GOT3 (cell line): ENCODE measurements around the gene CTNNA3.

Experiments used
- DNase-seq: peaks from one replicate; lab custom pipeline; 2025; ENCODE audit warnings: mixed read lengths; lab: John Stamatoyannopoulos, UW

Gene CTNNA3

DNA sequence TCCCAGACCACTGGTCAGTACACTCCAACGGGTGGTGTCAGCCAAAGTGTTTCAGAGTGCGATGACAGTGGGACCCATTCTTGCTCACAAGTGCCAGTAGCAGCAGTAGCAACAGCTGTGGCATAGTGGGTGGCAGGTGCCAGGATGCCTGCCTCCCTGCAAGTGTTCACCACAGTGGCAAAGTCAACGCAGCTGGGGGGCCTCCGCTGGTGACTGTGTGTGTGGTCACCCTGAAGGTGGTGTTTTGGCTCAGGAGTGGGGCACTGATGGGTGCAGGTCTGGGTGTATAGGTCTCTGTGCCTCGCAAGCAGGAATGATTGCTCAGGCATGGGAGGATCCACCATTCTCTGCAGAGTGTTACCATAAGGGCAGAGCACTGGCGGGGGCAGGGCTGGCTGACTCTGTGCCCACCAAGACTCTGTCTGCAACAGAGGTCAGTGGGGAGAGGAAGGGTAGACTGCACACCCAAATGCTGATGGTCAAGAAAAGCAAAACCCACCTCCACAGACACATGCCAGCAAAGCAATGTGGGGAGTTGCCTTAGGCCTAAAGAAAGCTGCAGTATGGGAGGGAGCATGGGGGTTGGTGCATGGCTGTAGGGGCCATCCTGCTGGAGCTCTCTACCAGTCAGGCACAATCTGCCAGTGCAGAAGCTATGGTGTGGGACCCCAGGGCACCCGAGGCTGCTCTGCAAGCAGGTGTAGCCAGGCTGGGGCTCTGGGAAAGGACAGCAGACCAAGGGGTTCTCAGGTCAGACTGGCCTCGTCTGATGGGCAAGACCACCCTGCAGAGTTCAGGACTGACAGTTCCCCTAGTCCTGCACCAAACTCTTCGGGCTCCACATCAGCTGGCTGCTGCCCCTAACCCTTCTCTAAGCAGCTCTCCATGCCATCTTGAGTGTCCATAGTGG lies 368.1 kb downstream of the CTNNA3 start:
- DNase-seq = no peak

DNA sequence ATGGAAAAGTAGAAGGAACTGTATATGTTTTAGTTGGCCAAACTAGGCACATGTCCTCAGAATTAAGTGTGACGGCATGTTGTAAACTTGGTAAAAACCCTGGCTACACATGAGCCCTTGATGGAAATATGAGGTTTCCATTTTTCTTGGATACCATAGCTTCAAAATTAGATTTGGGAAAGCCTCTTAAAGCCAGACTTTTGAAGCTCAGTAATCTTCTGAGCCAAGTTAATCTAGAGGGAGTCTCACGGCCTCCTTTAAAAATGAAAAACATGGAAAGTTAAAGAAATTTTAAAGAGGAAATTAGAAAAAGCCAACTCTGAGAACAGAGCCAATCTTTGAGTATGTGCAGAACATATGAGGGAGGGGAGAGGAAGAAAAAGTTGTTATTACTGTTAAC lies 376.0 kb downstream of the CTNNA3 start:
- DNase-seq = no peak

DNA sequence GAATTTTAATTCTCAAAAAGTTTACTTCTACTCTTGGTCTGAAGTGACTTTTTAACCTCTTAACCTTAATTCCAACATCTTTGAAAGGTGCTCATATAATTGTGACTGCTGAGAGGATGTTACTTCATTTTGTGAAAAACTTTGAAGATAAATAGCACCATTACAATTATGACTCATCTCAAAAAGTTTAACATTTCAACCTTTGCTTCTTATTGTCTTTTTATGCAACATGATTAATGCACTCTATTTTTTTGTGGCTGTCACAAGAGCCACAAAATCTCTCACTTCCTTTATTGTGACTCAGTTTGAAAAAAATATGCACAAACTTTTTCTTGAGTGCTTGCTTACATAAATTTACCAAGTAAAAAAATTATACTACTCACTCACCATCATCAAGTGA lies 387.1 kb downstream of the CTNNA3 start:
- no peak for DNase-seq

DNA sequence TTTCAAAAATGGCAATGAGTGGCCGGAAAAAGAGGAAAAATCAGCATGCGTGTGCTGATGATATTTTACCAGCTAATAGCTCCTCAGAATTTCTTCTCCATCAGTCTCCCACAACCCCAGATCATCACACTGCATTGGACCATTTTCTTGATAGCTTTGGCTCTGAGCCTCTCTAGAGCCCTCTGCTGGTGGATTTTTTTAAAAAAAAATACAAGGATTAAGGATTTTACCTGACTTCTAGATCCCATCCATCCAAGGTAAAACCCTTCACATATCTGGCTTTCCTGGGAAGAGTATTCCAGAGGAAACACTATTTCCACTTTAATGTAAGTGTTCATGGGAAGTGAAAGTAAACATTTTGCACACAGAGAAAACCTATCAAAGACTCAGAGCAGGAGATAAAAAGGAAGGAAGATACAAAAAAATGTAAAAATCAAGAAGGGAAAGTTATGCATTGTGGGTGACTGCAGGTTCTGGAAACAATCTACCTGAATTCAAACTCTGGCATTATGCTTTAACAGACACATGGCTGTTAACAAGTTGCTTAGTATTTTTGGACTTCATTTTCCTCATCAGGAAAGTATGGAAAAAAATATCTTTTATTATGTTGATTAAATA lies 389.3 kb downstream of the CTNNA3 start:
- DNase-seq = no peak

DNA sequence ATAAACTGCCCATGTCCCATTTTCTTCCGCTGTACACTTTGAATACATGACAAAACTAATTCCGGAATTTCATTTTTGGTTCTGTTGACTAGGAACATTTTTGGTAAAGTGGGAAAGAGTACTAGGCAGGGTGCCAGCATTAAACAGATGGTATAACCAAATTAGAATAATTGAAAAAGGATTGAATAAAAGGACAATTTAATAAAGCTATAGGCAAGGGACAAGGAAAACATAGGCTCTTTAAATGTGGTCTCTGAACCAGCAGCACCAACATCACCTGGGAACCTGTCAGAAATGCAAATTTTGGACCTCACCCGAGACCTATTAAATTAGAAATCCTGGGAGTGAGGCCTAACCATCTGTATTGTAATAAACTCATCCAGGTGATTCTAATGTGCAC lies 393.3 kb downstream of the CTNNA3 start:
- no peak for DNase-seq

DNA sequence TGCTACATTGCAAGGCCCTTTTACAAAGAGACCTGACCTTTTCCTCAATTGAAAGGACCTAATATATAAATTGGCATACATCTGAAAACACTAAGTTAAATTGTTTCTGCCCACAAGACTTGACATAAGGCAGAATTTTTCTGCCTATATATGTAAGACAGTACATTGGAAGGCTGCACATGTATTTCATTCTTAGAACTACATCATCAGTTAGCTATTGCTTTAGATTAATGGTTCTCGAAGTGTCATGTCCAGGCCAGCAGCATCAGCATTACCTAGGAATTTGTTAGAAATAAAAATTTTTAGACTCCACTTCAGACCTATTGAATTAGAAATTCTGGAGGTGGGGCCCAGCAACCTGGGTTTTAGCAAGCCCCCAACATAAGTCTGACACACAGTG lies 396.2 kb downstream of the CTNNA3 start:
- DNase-seq = no peak

DNA sequence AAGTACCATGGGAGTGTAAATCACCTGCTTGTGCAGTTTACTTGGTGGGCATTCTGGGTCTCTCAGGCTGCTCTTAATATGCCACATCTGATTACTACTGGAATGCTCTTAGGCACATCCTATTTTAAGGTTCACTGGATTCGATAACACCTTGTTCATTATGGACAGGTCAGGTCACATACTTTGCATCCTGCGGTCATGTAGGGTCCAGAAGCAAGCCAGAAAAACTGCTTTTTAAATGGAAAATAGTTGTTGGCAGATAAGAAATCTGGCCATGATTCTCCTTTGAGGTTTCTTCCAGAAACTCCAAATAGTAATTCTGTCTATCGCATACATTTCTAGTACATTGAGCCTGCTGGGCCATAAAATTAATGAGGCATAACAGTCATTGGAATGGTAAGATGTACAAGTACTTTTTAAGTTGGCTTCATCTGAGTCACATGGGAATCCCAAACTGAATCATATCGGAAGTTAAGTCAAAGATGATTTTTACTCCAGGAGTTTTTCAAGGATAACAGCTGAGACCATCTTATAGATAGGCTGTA lies 398.3 kb downstream of the CTNNA3 start:
- no peak for DNase-seq

DNA sequence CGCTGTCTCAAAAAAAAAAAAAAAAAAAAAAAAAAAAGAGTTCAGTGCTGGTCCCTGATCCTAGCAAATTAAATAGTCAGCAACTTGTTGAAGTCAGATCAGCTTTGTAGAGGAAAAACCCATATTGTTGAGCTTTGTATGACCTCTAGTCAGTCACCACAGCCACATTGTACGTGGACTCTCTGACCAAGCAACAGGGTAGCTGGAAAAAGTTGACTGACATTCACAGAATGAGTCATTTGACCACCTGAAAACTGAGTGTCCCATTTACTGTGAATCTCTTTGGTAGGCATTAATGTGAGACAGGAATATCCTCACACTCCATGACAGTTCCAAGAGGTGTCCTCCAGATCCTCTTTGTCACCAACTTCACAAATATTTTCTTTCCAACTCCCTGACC lies 399.1 kb downstream of the CTNNA3 start:
- DNase-seq = no peak

DNA sequence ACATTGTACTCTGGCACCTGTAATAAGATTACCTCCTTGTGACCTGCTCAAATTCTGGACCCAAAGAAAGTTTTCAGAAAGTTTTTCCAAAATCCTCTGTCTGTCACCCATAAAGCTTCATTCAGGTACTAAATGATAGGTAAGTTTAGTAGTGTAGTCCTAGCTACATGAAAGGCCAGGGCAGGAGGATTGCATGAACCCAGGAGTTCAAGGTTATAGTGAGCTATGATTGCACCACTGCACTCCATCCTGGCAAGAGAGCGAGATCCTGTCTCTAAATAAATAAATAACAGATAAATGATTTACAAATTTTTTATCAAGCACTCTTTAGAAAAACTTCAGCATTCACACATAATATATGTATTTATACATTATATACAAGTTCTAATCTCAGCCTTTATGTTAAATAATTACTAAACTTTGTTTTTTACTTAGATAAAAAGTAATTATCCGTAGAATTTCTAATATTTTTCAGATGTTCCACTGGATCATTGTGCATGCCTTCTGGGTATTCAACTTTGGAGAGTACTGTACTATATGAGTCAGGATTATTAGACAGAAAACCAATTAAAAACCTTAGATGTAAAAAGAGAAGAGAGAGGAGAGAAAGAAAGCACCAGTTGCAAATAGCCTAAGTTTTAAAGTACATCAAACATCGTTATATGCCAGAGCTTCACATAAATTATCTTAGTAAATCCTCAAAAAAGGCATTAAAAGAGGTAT lies 407.1 kb downstream of the CTNNA3 start:
- DNase-seq = no peak

DNA sequence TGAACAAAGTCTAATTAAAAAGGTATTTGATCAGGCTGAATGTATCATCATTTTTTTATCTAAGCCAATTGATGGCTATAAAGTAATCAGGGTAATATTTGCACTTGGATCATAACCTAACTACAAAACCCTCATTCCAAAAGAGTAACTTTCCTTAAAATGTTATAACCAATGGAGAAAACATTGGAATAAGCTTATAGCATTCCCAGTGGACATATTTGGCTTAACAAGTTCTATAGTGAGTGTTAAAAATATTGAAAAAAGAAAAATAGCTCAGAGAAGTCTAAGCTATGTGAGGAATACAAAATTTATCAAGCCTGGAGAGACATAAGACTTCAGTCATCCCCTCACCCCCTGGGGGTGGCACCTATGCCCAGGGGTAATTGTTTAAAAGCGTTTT lies 411.4 kb downstream of the CTNNA3 start:
- DNase-seq = no peak

DNA sequence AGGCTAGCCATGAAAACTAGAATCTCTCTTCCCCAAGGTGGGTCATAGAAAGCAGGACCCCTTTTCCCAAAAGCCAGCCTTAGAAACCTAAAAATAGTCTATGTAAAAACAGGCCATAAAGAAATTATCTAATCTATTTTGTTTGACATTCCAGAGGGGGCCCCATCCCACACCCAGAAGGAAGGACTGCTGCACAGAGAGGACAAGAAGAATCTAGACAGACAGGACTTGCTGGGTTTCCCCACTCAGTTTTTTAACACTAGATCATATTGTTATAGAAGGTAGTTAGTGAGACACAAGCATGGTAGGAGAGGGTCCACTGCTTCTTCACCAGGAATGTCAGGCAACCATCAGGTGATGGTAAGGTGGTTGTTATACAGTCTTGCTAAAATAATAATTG lies 413.1 kb downstream of the CTNNA3 start:
- DNase-seq = no peak

DNA sequence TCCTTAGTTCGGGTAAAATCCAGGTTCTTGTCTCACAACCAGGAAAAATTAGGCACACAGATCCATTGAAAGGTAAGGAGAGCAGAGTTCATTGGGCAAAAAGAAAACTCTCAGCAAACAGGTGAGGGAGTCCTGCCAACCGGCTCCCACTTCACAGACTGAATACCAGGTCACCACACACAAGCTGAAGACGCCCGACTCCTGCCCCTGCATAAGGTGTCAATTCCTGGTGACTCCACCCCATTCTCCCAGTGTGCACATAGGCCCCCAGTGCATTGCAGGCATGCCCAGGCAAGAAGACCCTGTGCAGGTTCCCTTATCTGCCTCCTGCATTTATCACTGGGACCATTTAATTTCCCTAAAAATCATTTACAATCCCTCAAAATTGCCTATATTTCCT lies 415.6 kb downstream of the CTNNA3 start:
- no peak for DNase-seq

DNA sequence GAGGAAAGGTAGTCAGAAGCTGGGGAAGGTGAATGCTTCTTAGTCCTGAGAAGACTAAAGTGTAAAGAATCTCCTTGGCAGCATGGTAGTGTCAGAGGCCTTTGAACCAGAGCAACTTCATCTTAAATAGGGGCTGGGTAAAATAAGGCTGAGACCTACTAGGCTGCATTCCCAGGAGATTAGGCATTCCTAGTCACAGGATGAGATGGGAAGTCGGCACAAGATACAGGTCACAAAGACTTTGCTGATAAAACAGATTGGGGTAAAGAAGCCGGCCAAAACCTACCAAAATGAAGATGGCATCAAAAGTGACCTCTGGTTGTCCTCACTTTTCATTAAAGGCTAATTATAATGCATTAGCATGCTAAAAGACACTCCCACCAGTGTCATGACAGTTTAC lies 418.6 kb downstream of the CTNNA3 start:
- no peak for DNase-seq

DNA sequence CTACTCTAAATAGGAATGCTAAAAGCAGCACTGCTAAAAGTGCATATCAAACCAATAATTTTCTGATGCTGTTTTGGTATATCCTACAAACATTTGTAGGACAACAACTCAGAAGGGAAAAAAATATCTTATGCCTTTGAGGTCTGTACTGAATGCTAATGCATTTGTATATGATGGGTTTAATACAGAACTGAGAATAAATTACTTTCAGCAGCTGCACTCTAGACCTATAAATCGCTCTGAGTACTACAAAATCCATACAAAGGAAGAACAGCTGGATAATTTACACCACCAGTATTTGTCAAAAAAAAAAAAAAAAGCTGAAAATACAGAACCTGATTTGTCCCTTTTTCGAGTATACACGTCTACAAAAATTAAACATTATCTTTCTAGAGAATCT lies 426.2 kb downstream of the CTNNA3 start:
- no peak for DNase-seq

DNA sequence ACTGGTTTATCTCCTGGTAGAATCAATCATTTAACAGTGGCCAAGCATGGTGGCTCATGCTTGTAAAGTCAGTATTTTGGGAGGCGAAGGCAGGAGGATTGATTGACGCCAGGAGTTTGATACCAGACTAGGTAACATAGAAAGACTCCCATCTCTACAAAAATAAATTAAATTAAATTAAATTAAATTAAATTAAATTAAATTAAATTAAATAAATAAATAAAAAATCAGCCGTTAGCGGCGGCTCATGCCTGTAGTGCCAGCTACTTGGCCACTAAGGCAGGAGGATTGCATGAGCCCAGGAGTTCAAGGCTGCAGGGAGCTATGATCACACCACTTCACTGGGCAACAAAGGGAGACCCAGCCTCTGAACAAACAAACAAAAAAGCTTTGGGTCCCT lies 427.8 kb downstream of the CTNNA3 start:
- no peak for DNase-seq

DNA sequence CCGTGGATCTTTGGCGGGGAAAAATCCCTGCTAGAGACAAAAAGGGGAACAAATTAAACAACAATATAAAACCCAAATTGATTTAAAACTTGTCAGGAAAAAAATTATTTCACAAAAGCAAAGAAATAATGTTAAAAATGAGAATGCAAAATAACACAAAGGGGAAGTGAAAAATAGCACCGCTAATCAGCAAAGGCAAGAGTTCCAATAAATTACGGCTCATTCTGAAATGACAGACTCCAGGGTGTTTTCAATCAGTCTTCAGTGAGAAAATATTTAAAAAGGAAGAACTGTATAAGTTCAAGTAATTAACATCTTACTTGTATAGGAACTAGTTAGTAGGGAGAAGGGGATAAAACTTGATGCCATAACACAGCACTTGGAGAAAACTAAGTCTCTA lies 433.3 kb downstream of the CTNNA3 start:
- DNase-seq = no peak

DNA sequence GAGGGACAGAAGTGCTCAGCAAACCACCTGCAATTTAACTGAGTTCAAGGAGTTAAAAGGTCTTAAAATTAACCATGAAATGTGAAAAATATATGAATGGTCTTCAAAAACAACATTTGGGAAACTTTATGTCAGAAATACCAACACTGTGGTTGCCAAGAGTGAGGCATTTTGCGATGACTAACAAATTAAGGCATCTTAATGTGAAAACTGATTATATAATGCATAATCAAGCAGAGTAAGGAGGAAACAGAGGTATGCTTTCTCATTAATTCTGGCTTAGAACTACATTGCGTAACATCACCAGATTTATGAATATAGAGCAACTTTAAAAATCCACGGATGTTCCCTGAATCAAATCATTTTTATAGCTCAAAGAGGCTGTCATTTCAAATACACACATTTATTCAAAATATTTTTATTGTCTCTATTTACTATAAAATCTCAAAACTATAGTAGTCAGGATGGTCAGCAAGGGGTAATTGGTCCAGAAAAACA lies 434.6 kb downstream of the CTNNA3 start:
- no peak for DNase-seq

DNA sequence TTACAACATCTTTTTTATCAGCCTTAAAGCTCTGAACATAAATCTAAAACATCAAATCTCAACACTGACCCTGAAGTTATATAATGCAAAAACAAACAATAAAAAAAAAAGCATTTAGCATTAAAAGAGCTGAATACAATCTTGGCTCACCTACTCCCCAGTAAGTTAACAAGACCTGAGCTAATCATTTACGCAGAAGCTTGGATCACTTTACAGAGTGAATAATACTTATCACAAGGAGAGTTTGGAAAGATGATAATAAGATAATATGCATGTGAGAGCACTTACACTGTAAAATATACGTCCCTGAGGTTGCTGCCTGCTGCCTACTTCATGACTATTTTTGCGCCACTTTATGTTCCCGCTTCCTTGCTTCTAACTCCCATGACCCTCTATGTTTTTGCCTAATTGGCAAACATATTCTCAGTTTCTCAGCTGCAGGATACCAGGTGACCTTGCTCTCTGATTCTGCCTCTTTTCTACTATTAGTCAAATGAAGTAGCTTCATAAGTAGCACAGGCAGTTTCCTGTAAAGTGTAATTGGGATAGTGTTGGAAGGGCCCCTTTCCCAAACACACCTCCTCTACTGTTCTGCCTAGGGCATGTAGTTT lies 436.6 kb downstream of the CTNNA3 start:
- no peak for DNase-seq

DNA sequence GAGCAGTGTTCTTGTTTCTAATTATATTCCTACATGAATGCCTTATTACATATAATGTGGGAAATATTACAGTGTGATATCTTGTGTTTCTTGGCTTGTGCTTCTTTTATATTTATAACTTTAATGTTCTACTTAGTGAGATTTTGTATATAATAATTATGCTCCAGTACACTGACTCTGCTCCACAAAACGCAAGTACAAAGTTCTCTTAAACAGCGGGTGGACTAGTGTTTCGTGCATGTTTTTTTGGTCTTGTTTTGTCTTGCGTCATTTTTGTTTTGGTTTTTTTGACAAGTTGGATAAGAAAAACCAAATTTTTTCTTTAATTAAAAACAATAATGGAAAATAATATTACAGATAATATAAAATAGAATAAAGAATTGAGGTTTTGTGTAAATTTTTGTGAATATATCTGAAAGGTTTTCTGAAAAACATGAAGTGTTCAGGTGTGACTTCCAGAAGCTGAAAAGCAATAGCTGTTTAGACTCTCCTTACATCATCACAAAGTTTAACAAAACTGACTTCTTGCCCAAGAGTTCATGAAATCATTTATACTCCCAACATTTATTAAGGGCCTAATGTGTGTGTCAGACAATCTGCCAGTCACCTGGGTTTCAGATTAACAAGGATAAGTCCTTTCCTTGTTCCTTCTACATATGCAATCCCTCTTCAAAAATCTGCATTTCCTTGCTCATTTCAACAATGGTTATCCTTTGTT lies 438.4 kb downstream of the CTNNA3 start:
- no peak for DNase-seq

DNA sequence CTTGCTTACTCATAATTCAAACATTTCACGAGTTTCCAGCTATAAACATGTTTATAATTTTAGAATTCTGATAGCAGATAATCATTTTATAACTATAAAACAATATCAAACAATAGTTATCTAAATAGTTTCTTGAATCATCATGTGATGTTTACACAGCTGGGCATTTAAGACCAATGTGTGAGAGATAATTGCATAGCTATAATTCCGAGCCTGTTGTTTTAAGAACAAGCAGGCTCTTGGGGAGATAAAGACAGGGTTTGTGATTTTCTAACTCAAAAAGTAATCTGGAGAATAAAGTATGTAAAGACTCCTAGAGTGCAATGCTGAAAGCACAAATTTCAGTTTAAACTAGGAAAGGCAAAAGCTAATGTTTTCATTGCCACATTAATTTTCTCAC lies 439.0 kb downstream of the CTNNA3 start:
- no peak for DNase-seq

DNA sequence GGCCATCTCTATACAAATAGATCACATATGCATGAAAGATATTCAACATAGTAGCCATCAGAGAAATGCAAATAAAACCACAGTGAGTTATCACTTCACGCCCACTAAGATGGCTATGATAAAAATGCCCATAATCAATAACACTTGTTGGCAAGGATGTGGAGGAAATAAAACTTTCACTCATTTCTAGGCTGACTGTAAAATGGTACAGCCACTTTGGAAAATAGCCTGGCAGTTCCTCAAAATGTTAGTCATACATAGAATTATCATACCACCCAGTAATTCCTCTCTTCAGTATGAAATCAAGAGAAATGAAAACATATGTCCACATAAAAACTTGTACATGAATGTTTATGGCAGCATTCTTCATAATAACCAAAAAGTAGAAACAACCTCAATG lies 445.3 kb downstream of the CTNNA3 start:
- DNase-seq = no peak
